Mesothelial cell of epicardium (in vitro differentiated cells): ENCODE measurements around the gene TXNDC11. TPM values are rescaled to one million over a fixed set of nuclear protein-coding genes. Genes with fewer than 3 reads are reported as not detected.
A peak's percentile ranks its signal among the peaks of the same experiment; 100 is the strongest.

Experiments used
- DNase-seq, 2 experiments: peaks; one replicate each; pipeline ENCODE4 v3.0.0; 2021; ENCODE audit warnings: low spot score in 2 of 2; ENCODE audit not compliant: unreplicated experiment in 2 of 2
- H3K27ac Mint-ChIP-seq: 2 replicates; pipeline ENCODE4 v1.8.0; 2021; ENCODE audit warnings: mixed read lengths
- H3K27me3 Mint-ChIP-seq: 2 replicates; pipeline ENCODE4 v1.8.0; 2021; ENCODE audit warnings: low read depth, mixed read lengths
- H3K36me3 Mint-ChIP-seq: 2 replicates; pipeline ENCODE4 v1.8.0; 2021; ENCODE audit warnings: mixed read lengths
- H3K4me1 Mint-ChIP-seq: 2 replicates; pipeline ENCODE4 v1.8.0; 2021; ENCODE audit warnings: mixed read lengths
- H3K4me3 Mint-ChIP-seq: 2 replicates; pipeline ENCODE4 v1.8.0; 2021; ENCODE audit warnings: mild to moderate bottlenecking, moderate library complexity, mixed read lengths
- H3K9me3 Mint-ChIP-seq: 2 replicates; pipeline ENCODE4 v1.8.0; 2021; ENCODE audit warnings: mixed read lengths
- total RNA-seq: library from RNA; stranded (reverse); gene quantifications from 3 replicates; pipeline ENCODE4 v1.2.1, GENCODE V29; 2021
- TF ChIP-seq, protein P1 (sequence below): fragments of 200-600 bp; sonication (generic); IDR thresholded peaks from one replicate; pipeline ENCODE4 v1.5.0; 2021; ENCODE audit warnings: antibody characterized with exemption; ENCODE audit not compliant: unreplicated experiment

The TXNDC11 gene
- total RNA-seq, 1 donor from 2014 or later: 27.5 TPM

DNA sequence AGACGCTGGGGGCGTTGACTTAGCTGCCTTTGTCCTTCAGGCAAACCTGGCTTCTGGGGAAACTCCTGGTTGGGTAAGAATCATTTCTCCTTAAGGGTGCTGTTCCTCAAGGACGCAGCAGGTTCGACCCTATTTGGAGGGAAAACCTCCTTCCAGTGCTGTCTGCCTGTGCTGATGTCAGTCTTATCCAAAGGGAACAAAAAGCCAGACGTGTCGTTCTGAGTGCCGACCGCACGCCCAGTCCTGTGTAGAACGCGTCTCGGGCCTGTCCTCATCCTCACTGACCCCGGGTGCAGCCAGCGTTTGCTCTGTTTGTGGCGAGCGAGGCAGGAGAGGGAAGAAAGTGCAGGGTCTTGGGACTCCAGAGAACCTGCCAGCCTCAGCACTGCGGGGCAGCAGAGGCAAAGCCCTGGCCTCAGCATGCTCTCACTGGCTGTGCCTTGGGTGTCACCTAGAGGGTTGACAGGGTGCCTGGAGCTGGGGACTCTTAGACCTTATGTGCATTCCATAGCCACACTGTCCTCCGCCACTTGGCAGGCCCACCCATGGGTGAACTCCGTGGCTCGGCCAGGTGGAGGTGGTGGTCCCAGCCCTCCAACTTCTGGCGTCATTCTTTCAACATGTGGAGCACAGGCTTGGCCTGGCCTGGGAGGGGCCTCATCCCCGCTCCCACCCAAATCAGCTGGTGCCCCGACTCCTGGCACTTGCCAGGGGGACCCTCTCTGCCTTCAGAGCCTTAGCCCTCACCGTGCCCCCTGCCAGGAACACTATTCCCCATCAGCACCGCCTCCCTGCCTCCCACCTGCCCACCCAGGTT, 68.4 kb downstream of the TXNDC11 start:
- H3K27ac Mint-ChIP-seq: peak overlapping the region; percentile 80
- H3K4me3 Mint-ChIP-seq: no peak overlapping the region

DNA sequence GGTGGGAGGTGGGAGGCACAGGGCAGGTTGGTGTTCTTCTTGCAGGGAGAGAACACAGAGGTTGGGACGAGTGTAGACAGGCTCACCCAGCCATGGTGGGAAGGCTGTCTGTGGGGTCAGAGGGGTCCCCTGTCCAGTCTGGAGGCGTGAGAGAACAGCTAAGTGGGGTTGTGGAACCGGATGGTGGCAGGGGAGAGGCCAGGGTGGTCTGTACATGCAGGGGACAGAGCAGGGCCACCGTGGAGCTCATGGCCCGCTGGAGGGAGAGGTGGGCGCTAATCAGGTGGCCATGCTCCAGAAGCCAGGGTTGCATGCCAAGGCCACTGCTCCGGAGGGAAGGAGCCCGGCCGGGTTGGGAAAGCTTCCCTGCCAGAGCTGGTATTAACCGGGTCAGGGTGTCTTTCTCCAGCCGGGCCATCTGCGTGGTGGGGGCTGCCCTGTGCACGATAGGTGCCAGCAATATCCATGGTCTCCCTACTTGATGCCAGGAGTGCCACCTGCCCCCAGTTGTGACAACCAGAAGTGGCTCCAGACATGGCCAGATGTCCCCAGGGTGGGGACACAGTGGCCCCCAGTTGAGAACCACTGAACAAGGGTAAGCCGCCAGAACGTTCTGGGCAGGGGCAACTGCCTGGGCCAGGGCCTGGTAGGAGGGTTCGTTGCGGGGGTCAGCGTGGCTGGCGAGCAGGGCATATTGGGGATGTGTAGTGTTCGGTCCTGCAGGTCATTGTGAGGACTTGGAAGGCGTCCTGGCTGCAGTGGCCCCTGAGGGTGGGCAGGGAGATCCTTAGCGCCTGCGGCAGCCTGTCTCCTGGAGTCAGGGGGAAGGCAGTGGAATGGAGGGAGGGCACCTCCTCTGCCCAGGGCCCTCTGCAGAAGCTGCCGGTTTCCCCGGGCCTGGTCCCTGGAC, 69.3 kb downstream of the TXNDC11 start:
- no peak overlapping the region for H3K4me3 Mint-ChIP-seq
- TF ChIP-seq, protein P1, sequence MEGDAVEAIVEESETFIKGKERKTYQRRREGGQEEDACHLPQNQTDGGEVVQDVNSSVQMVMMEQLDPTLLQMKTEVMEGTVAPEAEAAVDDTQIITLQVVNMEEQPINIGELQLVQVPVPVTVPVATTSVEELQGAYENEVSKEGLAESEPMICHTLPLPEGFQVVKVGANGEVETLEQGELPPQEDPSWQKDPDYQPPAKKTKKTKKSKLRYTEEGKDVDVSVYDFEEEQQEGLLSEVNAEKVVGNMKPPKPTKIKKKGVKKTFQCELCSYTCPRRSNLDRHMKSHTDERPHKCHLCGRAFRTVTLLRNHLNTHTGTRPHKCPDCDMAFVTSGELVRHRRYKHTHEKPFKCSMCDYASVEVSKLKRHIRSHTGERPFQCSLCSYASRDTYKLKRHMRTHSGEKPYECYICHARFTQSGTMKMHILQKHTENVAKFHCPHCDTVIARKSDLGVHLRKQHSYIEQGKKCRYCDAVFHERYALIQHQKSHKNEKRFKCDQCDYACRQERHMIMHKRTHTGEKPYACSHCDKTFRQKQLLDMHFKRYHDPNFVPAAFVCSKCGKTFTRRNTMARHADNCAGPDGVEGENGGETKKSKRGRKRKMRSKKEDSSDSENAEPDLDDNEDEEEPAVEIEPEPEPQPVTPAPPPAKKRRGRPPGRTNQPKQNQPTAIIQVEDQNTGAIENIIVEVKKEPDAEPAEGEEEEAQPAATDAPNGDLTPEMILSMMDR: no peak
- H3K36me3 Mint-ChIP-seq: peaks cover 4% of the 10 kb centered on the region
- peaks cover 33% of the 10 kb centered on the region for H3K4me1 Mint-ChIP-seq
- no peak for DNase-seq
- H3K27me3 Mint-ChIP-seq: no peaks in the 10 kb centered on the region
- no peaks in the 10 kb centered on the region for H3K9me3 Mint-ChIP-seq
- H3K27ac Mint-ChIP-seq: no peak overlapping the region

More for the DNA sequence above, 68.4 kb downstream of the TXNDC11 start:
- no peaks in the 10 kb centered on the region for H3K27me3 Mint-ChIP-seq
- H3K36me3 Mint-ChIP-seq: peaks cover 4% of the 10 kb centered on the region
- no peak for DNase-seq
- H3K9me3 Mint-ChIP-seq: no peaks in the 10 kb centered on the region
- TF ChIP-seq, protein P1: no peak
- peaks cover 33% of the 10 kb centered on the region for H3K4me1 Mint-ChIP-seq

DNA sequence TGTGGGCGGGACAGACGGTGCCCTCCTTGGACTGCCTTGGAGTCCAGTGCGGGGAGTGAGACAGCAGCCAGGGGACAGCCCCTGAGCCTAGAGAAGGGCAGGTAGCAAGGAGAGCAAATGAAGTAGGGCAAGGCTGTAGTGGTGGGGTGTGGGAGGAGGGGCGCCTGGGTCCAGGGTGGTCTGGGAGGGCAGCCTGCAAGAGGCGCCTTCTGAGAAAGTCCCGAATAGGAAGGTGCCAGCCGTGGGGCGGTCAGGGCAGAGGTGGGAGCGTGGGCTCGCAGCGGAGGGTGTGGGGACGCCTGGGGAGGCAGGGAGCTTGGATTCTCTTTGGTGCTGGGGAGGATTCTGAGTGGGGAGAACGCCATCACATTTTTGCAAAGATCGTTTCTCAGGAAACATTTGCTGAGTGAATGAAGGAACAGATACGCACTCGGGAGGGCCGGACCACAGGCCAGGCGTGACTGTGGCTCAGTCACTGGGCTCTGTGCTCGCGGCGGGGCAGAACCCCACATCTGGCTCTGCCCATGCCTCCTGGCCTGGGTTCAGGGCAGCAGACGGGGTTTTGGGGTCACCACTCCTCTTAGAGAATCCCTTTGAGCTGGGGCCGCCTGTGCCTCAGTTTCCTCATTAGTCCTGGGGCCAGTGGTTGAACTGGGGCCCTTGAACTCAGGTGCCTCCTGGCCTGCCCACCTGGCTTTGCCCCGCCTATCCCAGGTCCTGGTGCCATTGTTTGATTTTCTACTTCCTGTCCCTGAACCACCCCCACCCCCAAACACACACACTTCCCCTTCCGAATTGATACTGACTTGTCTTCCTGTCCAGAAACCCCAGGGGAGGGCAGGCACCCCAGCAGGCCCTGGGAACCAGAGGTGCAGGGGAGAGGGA, 70.2 kb downstream of the TXNDC11 start:
- no peaks in the 10 kb centered on the region for H3K27me3 Mint-ChIP-seq
- H3K36me3 Mint-ChIP-seq: peaks cover 3% of the 10 kb centered on the region
- DNase-seq: no peak
- peaks cover 33% of the 10 kb centered on the region for H3K4me1 Mint-ChIP-seq
- TF ChIP-seq, protein P1: no peak
- H3K9me3 Mint-ChIP-seq: no peaks in the 10 kb centered on the region
- H3K4me3 Mint-ChIP-seq: no peak overlapping the region
- H3K27ac Mint-ChIP-seq: peak overlapping the region; percentile 68

DNA sequence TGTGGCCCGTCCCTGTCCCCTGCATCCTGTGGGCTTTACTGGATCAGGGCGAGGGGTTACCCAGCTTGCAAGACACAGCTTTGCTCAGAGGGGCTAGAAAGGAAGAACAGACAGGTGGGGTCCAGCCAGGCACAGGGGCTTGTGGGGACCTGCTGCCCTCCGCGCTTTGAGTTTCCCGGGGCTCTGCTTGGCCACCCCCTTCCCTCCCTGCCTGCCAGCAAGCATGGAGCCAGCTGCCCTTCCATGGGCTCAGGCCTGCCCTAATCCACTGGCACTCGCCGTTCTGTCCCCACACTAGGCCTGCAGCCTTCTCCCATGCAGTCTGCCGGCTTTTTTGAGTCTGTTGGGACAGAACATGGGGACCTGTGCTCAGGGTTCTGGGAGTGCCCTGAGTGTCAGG, 71.0 kb downstream of the TXNDC11 start:
- H3K4me1 Mint-ChIP-seq: peaks cover 29% of the 10 kb centered on the region
- H3K27ac Mint-ChIP-seq: peak overlapping the region; percentile 68
- DNase-seq: no peak
- TF ChIP-seq, protein P1: no peak
- H3K27me3 Mint-ChIP-seq: no peaks in the 10 kb centered on the region
- H3K36me3 Mint-ChIP-seq: no peaks in the 10 kb centered on the region
- no peak overlapping the region for H3K4me3 Mint-ChIP-seq
- no peaks in the 10 kb centered on the region for H3K9me3 Mint-ChIP-seq

DNA sequence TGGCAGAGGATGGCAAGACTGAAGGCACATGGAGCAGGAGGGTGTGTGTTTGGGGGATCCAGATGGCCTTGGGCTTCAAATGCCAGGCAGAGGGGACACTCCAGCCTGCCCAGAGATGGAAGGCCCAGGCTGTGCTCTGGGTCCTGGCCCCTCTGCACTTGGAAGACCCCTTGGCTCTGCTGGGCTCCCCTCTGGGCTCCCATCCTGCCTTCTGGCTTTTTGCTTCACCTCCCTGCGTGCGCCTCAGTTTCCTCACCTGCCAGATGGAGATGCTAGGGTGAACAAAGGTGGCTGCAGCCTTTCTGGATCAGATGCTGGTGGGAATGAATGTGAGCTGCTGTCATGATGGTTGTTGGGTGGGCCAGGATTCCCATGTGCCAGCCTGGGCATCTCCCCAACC, 71.4 kb downstream of the TXNDC11 start:
- H3K27ac Mint-ChIP-seq: no peak overlapping the region
- no peak for DNase-seq
- no peaks in the 10 kb centered on the region for H3K36me3 Mint-ChIP-seq
- H3K27me3 Mint-ChIP-seq: no peaks in the 10 kb centered on the region
- H3K4me3 Mint-ChIP-seq: no peak overlapping the region
- no peaks in the 10 kb centered on the region for H3K9me3 Mint-ChIP-seq
- peaks cover 27% of the 10 kb centered on the region for H3K4me1 Mint-ChIP-seq
- TF ChIP-seq, protein P1: no peak
